IPS-18a (cell line): ENCODE data around the gene CDK5RAP3.
A peak's percentile ranks its signal among the peaks of the same experiment; 100 is the strongest.

Source experiments
- H3K27ac ChIP-seq: one replicate; pipeline ENCODE4 v1.5.1; 2013; ENCODE audit warnings: low read length
- H3K27me3 ChIP-seq: one replicate; pipeline ENCODE4 v1.6.1; 2013; ENCODE audit warnings: mild to moderate bottlenecking, low read length; ENCODE audit not compliant: control insufficient read depth, insufficient read depth
- H3K36me3 ChIP-seq: one replicate; pipeline ENCODE4 v1.6.1; 2013; ENCODE audit warnings: low read depth, low read length; ENCODE audit not compliant: control insufficient read depth
- H3K4me1 ChIP-seq: one replicate; pipeline ENCODE4 v1.6.1; 2013; ENCODE audit warnings: low read depth, low read length; ENCODE audit not compliant: control insufficient read depth
- H3K4me3 ChIP-seq: one replicate; pipeline ENCODE4 v1.5.1; 2013; ENCODE audit warnings: low read length
- H3K9ac ChIP-seq: one replicate; pipeline ENCODE4 v1.6.1; 2013; ENCODE audit warnings: mild to moderate bottlenecking, low read length, moderate library complexity
- H3K9me3 ChIP-seq: one replicate; pipeline ENCODE4 v1.6.1; 2013; ENCODE audit warnings: low read depth, low read length; ENCODE audit not compliant: control insufficient read depth

CDK5RAP3 gene

GRCh38 chr17:47967607-47968252, 3.2 kb upstream of the CDK5RAP3 start:
- peaks cover 4% of the 10 kb centered on the region for H3K4me1 ChIP-seq
- H3K27me3 ChIP-seq: peaks cover 7% of the 10 kb centered on the region
- H3K9ac ChIP-seq: no peak overlapping the region
- H3K4me3 ChIP-seq: no peak overlapping the region
- H3K36me3 ChIP-seq: no peaks in the 10 kb centered on the region
- H3K9me3 ChIP-seq: no peaks in the 10 kb centered on the region
- no peak overlapping the region for H3K27ac ChIP-seq

DNA sequence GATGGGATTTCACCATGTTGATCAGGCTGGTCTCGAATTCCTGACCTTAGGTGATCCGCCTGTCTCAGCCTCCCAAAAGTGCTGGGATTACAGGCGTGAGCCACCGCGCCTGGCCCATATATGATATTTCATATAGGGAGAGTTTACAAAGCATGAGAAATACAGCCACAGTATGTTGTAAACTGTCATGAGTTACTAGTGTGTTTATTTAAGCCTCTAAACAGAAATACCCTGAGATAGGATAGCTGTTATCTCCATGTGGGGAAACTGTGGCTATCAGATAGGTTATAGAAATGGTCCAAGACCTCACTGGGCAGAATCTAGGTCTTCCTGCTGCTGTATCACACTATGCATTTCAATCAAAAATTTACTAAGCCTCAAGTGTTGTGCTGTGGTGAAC, 2.1 kb upstream of the CDK5RAP3 start:
- H3K9me3 ChIP-seq: no peaks in the 10 kb centered on the region
- H3K36me3 ChIP-seq: peaks cover 6% of the 10 kb centered on the region
- H3K9ac ChIP-seq: no peak overlapping the region
- no peak overlapping the region for H3K27ac ChIP-seq
- peaks cover 4% of the 10 kb centered on the region for H3K4me1 ChIP-seq
- no peak overlapping the region for H3K4me3 ChIP-seq
- peaks cover 7% of the 10 kb centered on the region for H3K27me3 ChIP-seq

- Histone ChIP-seq H3K4me1 (peaks cover 4% of the 10 kb centered on the region), H3K36me3 (peaks cover 17% of the 10 kb centered on the region), H3K4me3 (peak overlapping the region; percentile 48), H3K27ac (no peak overlapping the region), H3K9me3 (no peaks in the 10 kb centered on the region), H3K9ac (no peak overlapping the region), H3K27me3 (peaks cover 7% of the 10 kb centered on the region)
Measured at GRCh38 chr17:47969930-47970724, 786 bp upstream of the CDK5RAP3 start.

GRCh38 chr17:47973541-47973940, 2.6 kb downstream of the CDK5RAP3 start:
- Histone ChIP-seq H3K36me3 (peaks cover 29% of the 10 kb centered on the region), H3K9ac (no peak overlapping the region), H3K4me3 (no peak overlapping the region), H3K27ac (no peak overlapping the region), H3K9me3 (no peaks in the 10 kb centered on the region), H3K4me1 (peaks cover 4% of the 10 kb centered on the region), H3K27me3 (peaks cover 7% of the 10 kb centered on the region)

GRCh38 chr17:47975189-47975822, 4.4 kb downstream of the CDK5RAP3 start:
- no peak overlapping the region for H3K9ac ChIP-seq
- H3K4me3 ChIP-seq: no peak overlapping the region
- no peaks in the 10 kb centered on the region for H3K9me3 ChIP-seq
- peaks cover 42% of the 10 kb centered on the region for H3K36me3 ChIP-seq
- H3K4me1 ChIP-seq: peaks cover 2% of the 10 kb centered on the region
- peaks cover 1% of the 10 kb centered on the region for H3K27me3 ChIP-seq
- H3K27ac ChIP-seq: no peak overlapping the region

- H3K9ac ChIP-seq: no peak overlapping the region
- no peaks in the 10 kb centered on the region for H3K9me3 ChIP-seq
- peaks cover 47% of the 10 kb centered on the region for H3K36me3 ChIP-seq
- H3K27ac ChIP-seq: no peak overlapping the region
- no peaks in the 10 kb centered on the region for H3K27me3 ChIP-seq
- H3K4me3 ChIP-seq: no peak overlapping the region
- no peaks in the 10 kb centered on the region for H3K4me1 ChIP-seq
Measured at GRCh38 chr17:47975823-47976205, 4.9 kb downstream of the CDK5RAP3 start.

DNA sequence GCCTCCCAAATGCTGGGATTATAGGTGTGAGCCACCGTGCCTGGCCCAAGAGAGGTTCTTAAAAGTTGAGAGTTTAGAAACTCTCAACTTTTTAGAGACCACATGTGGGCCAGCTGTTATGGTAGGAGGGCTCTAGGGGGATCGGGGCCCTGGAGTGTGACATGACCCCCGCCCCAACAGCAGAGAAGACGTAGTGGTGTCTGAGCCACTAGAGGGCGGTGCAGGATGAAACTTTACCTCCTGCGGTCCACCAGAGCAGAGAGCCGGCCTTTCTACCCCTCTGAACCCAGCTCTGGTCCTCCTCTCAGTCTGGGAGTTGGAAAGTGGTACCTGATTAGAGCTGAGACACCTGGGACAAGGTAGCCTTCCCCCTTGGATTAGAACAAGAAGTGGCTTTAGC, 7.4 kb downstream of the CDK5RAP3 start:
- no peak overlapping the region for H3K4me3 ChIP-seq
- H3K9me3 ChIP-seq: no peaks in the 10 kb centered on the region
- H3K9ac ChIP-seq: no peak overlapping the region
- no peaks in the 10 kb centered on the region for H3K4me1 ChIP-seq
- H3K27ac ChIP-seq: no peak overlapping the region
- H3K36me3 ChIP-seq: peaks cover 66% of the 10 kb centered on the region
- H3K27me3 ChIP-seq: no peaks in the 10 kb centered on the region

GRCh38 chr17:47980541-47980940, 9.6 kb downstream of the CDK5RAP3 start:
- Histone ChIP-seq H3K27ac (no peak overlapping the region), H3K9me3 (no peaks in the 10 kb centered on the region), H3K4me3 (no peak overlapping the region), H3K4me1 (no peaks in the 10 kb centered on the region), H3K36me3 (peaks cover 47% of the 10 kb centered on the region), H3K9ac (no peak overlapping the region), H3K27me3 (no peaks in the 10 kb centered on the region)

DNA sequence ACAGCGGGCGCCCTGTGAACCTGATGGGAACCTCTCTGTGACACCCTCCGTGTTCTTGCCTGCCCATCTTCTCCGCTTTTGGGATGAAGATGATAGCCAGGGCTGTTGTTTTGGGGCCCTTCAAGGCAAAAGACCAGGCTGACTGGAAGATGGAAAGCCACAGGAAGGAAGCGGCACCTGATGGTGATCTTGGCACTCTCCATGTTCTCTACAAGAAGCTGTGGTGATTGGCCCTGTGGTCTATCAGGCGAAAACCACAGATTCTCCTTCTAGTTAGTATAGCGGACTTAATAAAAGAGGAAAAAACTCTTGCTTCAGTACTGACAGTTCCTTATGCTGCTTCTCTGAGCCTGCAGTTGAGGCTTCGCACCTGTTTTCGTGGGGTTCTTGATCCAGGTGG, 10.5 kb downstream of the CDK5RAP3 start:
- Histone ChIP-seq H3K9ac (no peak overlapping the region), H3K4me1 (peaks cover 2% of the 10 kb centered on the region)

GRCh38 chr17:47982091-47982617, 11.2 kb downstream of the CDK5RAP3 start:
- Histone ChIP-seq H3K4me3 (no peak overlapping the region), H3K4me1 (peaks cover 9% of the 10 kb centered on the region), H3K36me3 (peaks cover 44% of the 10 kb centered on the region)

More for the DNA sequence above, 10.5 kb downstream of the CDK5RAP3 start:
- H3K9me3 ChIP-seq: no peaks in the 10 kb centered on the region
- no peak overlapping the region for H3K27ac ChIP-seq
- H3K36me3 ChIP-seq: peaks cover 44% of the 10 kb centered on the region
- H3K4me3 ChIP-seq: no peak overlapping the region
- no peaks in the 10 kb centered on the region for H3K27me3 ChIP-seq

GRCh38 chr17:47982645-47983390, 11.9 kb downstream of the CDK5RAP3 start:
- Histone ChIP-seq H3K4me1 (peaks cover 15% of the 10 kb centered on the region), H3K9me3 (no peaks in the 10 kb centered on the region), H3K9ac (no peak overlapping the region), H3K36me3 (peaks cover 39% of the 10 kb centered on the region), H3K27ac (no peak overlapping the region), H3K4me3 (no peak overlapping the region), H3K27me3 (no peaks in the 10 kb centered on the region)

More at GRCh38 chr17:47982091-47982617, 11.2 kb downstream of the CDK5RAP3 start:
- Histone ChIP-seq H3K27me3 (no peaks in the 10 kb centered on the region), H3K9ac (no peak overlapping the region), H3K27ac (no peak overlapping the region), H3K9me3 (no peaks in the 10 kb centered on the region)
